ENCODE measurements around the gene IST1.
"Not testable (repeated sequence)": the region's sequence is repeated elsewhere in the genome, so short reads cannot be mapped to it uniquely, and the experiment has no call there.

IST1 gene

GRCh38 chr16:71863995-71864394 is 31.3 kb upstream of the IST1 start:
- in situ Hi-C loops (cut with HindIII; ENCODE audit: low pct_unique_long_range_greater_than_20kb, low sequenced_read_pairs) = no loop called here
- TF ChIP-seq JUND (IDR thresholded peaks at IDR 0.05; ENCODE audit: low read depth) = no peak
- no peak for DNase-seq (ENCODE audit: low read depth in 1 of 2, low spot score in 1 of 2)

GRCh38 chr16:71865173-71865863 is 30.0 kb upstream of the IST1 start:
- in situ Hi-C loops (cut with HindIII; ENCODE audit: low pct_unique_long_range_greater_than_20kb, low sequenced_read_pairs) = no loop called here
- no peak for TF ChIP-seq JUND (IDR thresholded peaks at IDR 0.05; ENCODE audit: low read depth)
- no peak for DNase-seq (ENCODE audit: low read depth in 1 of 2, low spot score in 1 of 2)

GRCh38 chr16:71867175-71867574 is 28.2 kb upstream of the IST1 start:
- in situ Hi-C loops (cut with HindIII; ENCODE audit: low pct_unique_long_range_greater_than_20kb, low sequenced_read_pairs); DNase-seq (ENCODE audit: low read depth in 1 of 2, low spot score in 1 of 2): not testable (repeated sequence)

- DNase-seq (ENCODE audit: low read depth in 1 of 2, low spot score in 1 of 2) = no peak
- TF ChIP-seq JUND (IDR thresholded peaks at IDR 0.05; ENCODE audit: low read depth) = no peak
- in situ Hi-C loops (cut with HindIII; ENCODE audit: low pct_unique_long_range_greater_than_20kb, low sequenced_read_pairs) = no loop called here
Measured at GRCh38 chr16:71867939-71868338, 27.4 kb upstream of the IST1 start.

GRCh38 chr16:71869089-71869488 is 26.2 kb upstream of the IST1 start:
- in situ Hi-C loops (cut with HindIII; ENCODE audit: low pct_unique_long_range_greater_than_20kb, low sequenced_read_pairs) = no loop called here
- TF ChIP-seq JUND (IDR thresholded peaks at IDR 0.05; ENCODE audit: low read depth) = no peak
- DNase-seq (ENCODE audit: low read depth in 1 of 2, low spot score in 1 of 2) = no peak

- DNase-seq (ENCODE audit: low read depth in 1 of 2, low spot score in 1 of 2) = no peak
- in situ Hi-C loops (cut with HindIII; ENCODE audit: low pct_unique_long_range_greater_than_20kb, low sequenced_read_pairs) = no loop called here
- no peak for TF ChIP-seq JUND (IDR thresholded peaks at IDR 0.05; ENCODE audit: low read depth)
Measured at GRCh38 chr16:71870818-71871217, 24.5 kb upstream of the IST1 start.

GRCh38 chr16:71873199-71873598 is 22.1 kb upstream of the IST1 start:
- no peak for DNase-seq (ENCODE audit: low read depth in 1 of 2, low spot score in 1 of 2)
- TF ChIP-seq JUND (IDR thresholded peaks at IDR 0.05; ENCODE audit: low read depth) = no peak
- in situ Hi-C loops (cut with HindIII; ENCODE audit: low pct_unique_long_range_greater_than_20kb, low sequenced_read_pairs) = no loop called here

GRCh38 chr16:71878911-71879310 is 16.4 kb upstream of the IST1 start:
- no peak for DNase-seq (ENCODE audit: low read depth in 1 of 2, low spot score in 1 of 2)
- TF ChIP-seq JUND (IDR thresholded peaks at IDR 0.05; ENCODE audit: low read depth) = no peak
- in situ Hi-C loops (cut with HindIII; ENCODE audit: low pct_unique_long_range_greater_than_20kb, low sequenced_read_pairs) = no loop called here

- in situ Hi-C loops (cut with HindIII; ENCODE audit: low pct_unique_long_range_greater_than_20kb, low sequenced_read_pairs) = no loop called here
- DNase-seq (ENCODE audit: low read depth in 1 of 2, low spot score in 1 of 2) = no peak
- TF ChIP-seq JUND (IDR thresholded peaks at IDR 0.05; ENCODE audit: low read depth) = no peak
Measured at GRCh38 chr16:71880176-71880575, 15.2 kb upstream of the IST1 start.

- no peak for TF ChIP-seq JUND (IDR thresholded peaks at IDR 0.05; ENCODE audit: low read depth)
- in situ Hi-C loops (cut with HindIII; ENCODE audit: low pct_unique_long_range_greater_than_20kb, low sequenced_read_pairs) = no loop called here
- peak; percentile 74 to 88 for DNase-seq (ENCODE audit: low read depth in 1 of 2, low spot score in 1 of 2)
Measured at GRCh38 chr16:71882505-71883167, 12.7 kb upstream of the IST1 start.

GRCh38 chr16:71883168-71883848 is 12.0 kb upstream of the IST1 start:
- no peak for TF ChIP-seq JUND (IDR thresholded peaks at IDR 0.05; ENCODE audit: low read depth)
- in situ Hi-C loops (cut with HindIII; ENCODE audit: low pct_unique_long_range_greater_than_20kb, low sequenced_read_pairs) = no loop called here
- peak in 1 of 2 experiments; percentile 65 for DNase-seq (ENCODE audit: low read depth in 1 of 2, low spot score in 1 of 2)

- TF ChIP-seq JUND (IDR thresholded peaks at IDR 0.05; ENCODE audit: low read depth) = no peak
- in situ Hi-C loops (cut with HindIII; ENCODE audit: low pct_unique_long_range_greater_than_20kb, low sequenced_read_pairs) = no loop called here
- peak; percentile 80 to 86 for DNase-seq (ENCODE audit: low read depth in 1 of 2, low spot score in 1 of 2)
Measured at GRCh38 chr16:71883849-71884638, 11.3 kb upstream of the IST1 start, which contains the start of gene ZNF821. Gene ZNF821, minus strand, starts transcription at chr16:71884182. Its CDS starts 4,236 bp downstream, at chr16:71879946.
